Measurements from ENCODE around the gene TTR. TPM values are rescaled to one million over a fixed set of nuclear protein-coding genes. Genes with fewer than 3 reads are reported as not detected.

Gene TTR
- total RNA-seq, 4 donors from 2014 or later: not detected

DNA sequence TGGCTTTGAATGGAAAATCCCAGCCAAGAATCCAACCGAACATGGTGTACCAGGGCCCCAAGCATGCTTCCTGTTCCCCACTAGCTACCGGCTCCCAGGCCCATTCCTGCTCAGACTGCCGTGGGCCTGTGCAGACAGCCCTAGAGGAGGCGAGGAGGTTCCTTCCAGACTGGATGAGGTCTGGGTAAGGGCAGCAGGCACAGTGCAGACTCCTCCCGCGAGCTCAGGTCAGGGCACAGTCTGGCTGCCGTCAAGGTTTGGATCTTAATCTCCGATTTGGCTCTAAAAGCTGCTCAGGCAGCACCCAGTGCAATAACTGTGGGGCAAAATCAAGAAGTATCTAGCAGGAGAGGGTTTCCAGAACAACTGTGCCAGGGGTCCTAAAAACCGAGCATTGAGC lies 19.3 kb upstream of the TTR start:
- no peaks in the 10 kb centered on the region for H3K36me3 ChIP-seq
- H3K27me3 ChIP-seq: no peaks in the 10 kb centered on the region
- no peak overlapping the region for H3K27ac ChIP-seq
- no peaks in the 10 kb centered on the region for H3K4me1 ChIP-seq
- no peak for ATAC-seq
- WGBS, 2 donors (ENCODE audit: low coverage in 1 of 2): 100% methylated on average over 1 of the region's 9 CpGs; no CpG with 5 or more reads in 1 of the 2 donors
- H3K4me3 ChIP-seq: no peak overlapping the region
- no peaks in the 10 kb centered on the region for H3K9me3 ChIP-seq
- TF ChIP-seq, protein P1, sequence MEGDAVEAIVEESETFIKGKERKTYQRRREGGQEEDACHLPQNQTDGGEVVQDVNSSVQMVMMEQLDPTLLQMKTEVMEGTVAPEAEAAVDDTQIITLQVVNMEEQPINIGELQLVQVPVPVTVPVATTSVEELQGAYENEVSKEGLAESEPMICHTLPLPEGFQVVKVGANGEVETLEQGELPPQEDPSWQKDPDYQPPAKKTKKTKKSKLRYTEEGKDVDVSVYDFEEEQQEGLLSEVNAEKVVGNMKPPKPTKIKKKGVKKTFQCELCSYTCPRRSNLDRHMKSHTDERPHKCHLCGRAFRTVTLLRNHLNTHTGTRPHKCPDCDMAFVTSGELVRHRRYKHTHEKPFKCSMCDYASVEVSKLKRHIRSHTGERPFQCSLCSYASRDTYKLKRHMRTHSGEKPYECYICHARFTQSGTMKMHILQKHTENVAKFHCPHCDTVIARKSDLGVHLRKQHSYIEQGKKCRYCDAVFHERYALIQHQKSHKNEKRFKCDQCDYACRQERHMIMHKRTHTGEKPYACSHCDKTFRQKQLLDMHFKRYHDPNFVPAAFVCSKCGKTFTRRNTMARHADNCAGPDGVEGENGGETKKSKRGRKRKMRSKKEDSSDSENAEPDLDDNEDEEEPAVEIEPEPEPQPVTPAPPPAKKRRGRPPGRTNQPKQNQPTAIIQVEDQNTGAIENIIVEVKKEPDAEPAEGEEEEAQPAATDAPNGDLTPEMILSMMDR (IDR thresholded peaks at IDR 0.05): no peak
- TF ChIP-seq POLR2AphosphoS5 (IDR thresholded peaks at IDR 0.05) (no peak), POLR2A (IDR thresholded peaks at IDR 0.05) (no peak), EP300 (IDR thresholded peaks at IDR 0.05) (no peak)

DNA sequence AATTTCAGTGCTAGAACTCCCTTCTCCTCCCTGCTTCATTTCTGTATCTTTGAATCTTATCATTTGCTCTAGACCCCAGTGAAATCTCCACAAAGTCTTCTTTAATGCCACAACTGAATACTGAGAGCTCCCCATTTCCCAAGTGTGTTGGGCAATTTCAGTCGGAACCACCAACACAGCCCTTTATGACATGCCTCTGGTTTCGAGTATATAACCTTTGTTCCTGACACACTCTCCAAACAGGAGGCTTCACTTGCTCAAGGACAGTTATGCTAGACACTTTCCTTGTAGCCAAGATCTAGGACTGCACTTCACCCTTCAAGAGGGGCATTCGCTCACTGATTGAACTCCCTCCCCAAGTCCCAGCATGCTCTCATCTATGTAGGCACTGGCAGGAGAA lies 18.6 kb upstream of the TTR start:
- no peak overlapping the region for H3K4me3 ChIP-seq
- no peaks in the 10 kb centered on the region for H3K4me1 ChIP-seq
- H3K27me3 ChIP-seq: no peaks in the 10 kb centered on the region
- no peak for ATAC-seq
- H3K36me3 ChIP-seq: no peaks in the 10 kb centered on the region
- no peak overlapping the region for H3K27ac ChIP-seq
- no peaks in the 10 kb centered on the region for H3K9me3 ChIP-seq
- TF ChIP-seq, protein P1 (IDR thresholded peaks at IDR 0.05): no peak
- TF ChIP-seq POLR2A (IDR thresholded peaks at IDR 0.05): no peak
- TF ChIP-seq EP300 (IDR thresholded peaks at IDR 0.05): no peak
- no peak for TF ChIP-seq POLR2AphosphoS5 (IDR thresholded peaks at IDR 0.05)
- WGBS, 2 donors (ENCODE audit: low coverage in 1 of 2): 80 to 86% methylated on average over 1 to 3 of the region's 3 CpGs

DNA sequence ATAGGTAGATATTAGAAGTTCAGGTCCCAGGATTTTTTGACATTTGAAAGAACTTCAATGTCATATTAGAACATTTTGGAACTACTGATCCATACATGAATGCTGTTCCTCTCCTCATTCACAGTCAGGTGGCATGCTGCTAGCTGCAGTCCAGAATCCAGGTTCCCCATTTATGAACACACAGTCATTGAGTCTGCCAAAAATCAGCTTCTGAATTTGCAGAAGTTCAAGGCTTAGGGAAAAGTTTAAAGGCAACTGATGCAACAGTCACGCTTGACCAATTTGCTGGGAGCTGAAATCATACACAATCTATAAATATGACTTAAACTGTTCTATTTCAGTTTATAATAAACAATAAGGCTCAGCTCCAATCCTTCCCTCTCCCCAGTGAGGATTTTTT lies 17.3 kb upstream of the TTR start:
- no peak for ATAC-seq
- TF ChIP-seq POLR2AphosphoS5 (IDR thresholded peaks at IDR 0.05) (no peak), POLR2A (IDR thresholded peaks at IDR 0.05) (no peak), EP300 (IDR thresholded peaks at IDR 0.05) (no peak)
- TF ChIP-seq, protein P1 (IDR thresholded peaks at IDR 0.05): no peak
- Histone ChIP-seq H3K36me3 (no peaks in the 10 kb centered on the region), H3K9me3 (no peaks in the 10 kb centered on the region), H3K4me1 (no peaks in the 10 kb centered on the region), H3K27ac (no peak overlapping the region), H3K27me3 (no peaks in the 10 kb centered on the region), H3K4me3 (no peak overlapping the region)
- WGBS, 2 donors (ENCODE audit: low coverage in 1 of 2): 63 to 69% methylated on average over 1 of the region's 1 CpG

DNA sequence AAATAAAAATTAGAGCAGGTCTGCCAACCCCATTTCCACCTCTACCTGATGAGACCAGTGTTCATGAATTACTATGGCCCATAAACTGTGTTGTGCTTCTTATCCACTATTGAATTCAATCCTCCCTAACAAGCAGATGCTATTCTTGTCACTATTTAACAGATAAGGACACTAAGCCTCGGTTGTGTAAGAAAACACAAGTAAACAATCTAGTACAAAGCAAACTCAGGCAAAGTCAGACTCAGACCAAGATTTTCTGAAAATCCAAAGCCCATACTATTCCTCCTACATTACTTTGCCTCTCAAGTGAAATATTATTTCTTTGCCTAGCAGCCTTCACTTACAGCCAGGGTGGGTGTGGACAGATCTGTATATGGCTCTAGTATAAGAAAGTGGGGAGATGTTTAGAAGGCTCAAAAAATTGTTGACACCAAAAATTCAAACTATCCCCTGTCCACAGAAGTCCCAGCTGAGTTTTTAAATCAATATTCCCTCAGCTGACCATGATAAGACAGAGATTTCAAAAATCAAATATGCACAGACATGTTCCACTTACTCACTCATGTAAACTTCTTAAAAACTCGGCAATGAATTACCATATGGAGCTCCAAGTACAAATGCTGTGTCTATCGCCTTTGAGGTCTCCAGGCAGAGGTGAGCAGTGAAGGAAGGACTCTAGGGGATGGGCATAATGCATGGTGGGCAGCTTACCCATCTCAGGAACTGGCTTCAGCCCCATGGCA lies 16.0 kb upstream of the TTR start:
- Histone ChIP-seq H3K36me3 (no peaks in the 10 kb centered on the region), H3K4me1 (no peaks in the 10 kb centered on the region), H3K9me3 (no peaks in the 10 kb centered on the region), H3K27ac (no peak overlapping the region), H3K4me3 (no peak overlapping the region), H3K27me3 (no peaks in the 10 kb centered on the region)
- TF ChIP-seq EP300 (IDR thresholded peaks at IDR 0.05): no peak
- TF ChIP-seq, protein P1 (IDR thresholded peaks at IDR 0.05): no peak
- no peak for TF ChIP-seq POLR2A (IDR thresholded peaks at IDR 0.05)
- TF ChIP-seq POLR2AphosphoS5 (IDR thresholded peaks at IDR 0.05): no peak
- no peak for ATAC-seq
- WGBS, 2 donors (ENCODE audit: low coverage in 1 of 2): 55 to 80% methylated on average over 2 to 3 of the region's 3 CpGs

DNA sequence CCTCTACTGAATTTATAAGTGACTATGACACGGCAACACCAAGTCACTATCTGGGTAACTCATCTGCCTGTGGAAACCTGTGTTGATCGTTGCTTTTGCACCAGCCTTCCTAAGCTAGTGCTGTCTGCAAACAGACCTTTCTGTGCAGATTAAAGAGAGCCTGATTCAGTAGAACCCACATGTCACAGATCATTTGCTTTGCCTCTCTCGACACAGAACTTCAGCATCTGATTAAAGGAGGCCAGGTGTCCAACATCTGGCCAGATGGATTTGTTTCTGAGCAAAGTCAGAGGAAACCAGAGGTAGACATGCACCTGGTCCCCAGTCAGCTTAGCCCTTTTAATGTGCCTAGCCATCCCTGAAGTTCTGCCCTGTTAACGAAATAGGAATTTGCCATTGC lies 15.0 kb upstream of the TTR start:
- Histone ChIP-seq H3K27me3 (no peaks in the 10 kb centered on the region), H3K4me3 (no peak overlapping the region), H3K9me3 (no peaks in the 10 kb centered on the region), H3K27ac (no peak overlapping the region), H3K36me3 (no peaks in the 10 kb centered on the region), H3K4me1 (no peaks in the 10 kb centered on the region)
- TF ChIP-seq EP300 (IDR thresholded peaks at IDR 0.05) (no peak), POLR2A (IDR thresholded peaks at IDR 0.05) (no peak), POLR2AphosphoS5 (IDR thresholded peaks at IDR 0.05) (no peak)
- TF ChIP-seq, protein P1 (IDR thresholded peaks at IDR 0.05): no peak
- no peak for ATAC-seq
- 39 to 70% methylated on average over 2 of the region's 4 CpGs for WGBS, 2 donors (ENCODE audit: low coverage in 1 of 2)
